Measurements from ENCODE around the gene IFTAP. TPM values are rescaled to one million over a fixed set of nuclear protein-coding genes. Genes with fewer than 3 reads are reported as not detected.

IFTAP gene
- polyA plus RNA-seq, 1 of the 3 experiments (the other 2 are of a cell fraction) = 21.8 TPM

DNA sequence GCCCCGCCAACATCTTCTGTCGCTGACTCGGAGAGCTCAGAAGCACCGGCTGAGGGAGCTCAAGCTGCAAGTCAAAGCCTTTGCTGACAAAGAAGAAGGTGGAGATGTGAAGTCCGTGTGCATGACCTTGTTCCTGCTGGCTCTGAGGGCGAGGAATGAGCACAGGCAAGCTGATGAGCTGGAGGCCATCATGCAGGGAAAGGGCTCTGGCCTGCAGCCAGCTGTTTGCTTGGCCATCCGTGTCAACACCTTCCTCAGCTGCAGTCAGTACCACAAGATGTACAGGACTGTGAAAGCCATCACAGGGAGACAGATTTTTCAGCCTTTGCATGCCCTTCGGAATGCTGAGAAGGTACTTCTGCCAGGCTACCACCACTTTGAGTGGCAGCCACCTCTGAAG is 19.8 kb upstream of the IFTAP start:
- Histone ChIP-seq H3K4me1 (ENCODE audit: control insufficient read depth in 1 of 2, insufficient read depth in 2 of 2, low read depth in 1 of 2, low read length in 1 of 2) (peaks cover 23 to 37% of the 10 kb centered on the region in 2 experiments; a peak in 3 of 4 replicates), H4K20me1 (ENCODE audit: insufficient read depth) (no peaks in the 10 kb centered on the region), H2AFZ (ENCODE audit: low read depth) (no peak overlapping the region), H3K36me3 (replicated peaks in 1 of 2; ENCODE audit: control insufficient read depth in 1 of 2, insufficient read depth in 2 of 2, low read length in 1 of 2) (no peaks in the 10 kb centered on the region), H3F3A (replicated peaks; ENCODE audit: insufficient read depth) (peaks cover 5% of the 10 kb centered on the region), H3K27ac (ENCODE audit: low read depth in 2 of 2, low read length in 1 of 2) (no peak overlapping the region), H3K79me2 (ENCODE audit: insufficient read depth) (no peaks in the 10 kb centered on the region), H3K9ac (no peak overlapping the region), H3K4me3 (ENCODE audit: low read depth in 2 of 2, low read length in 1 of 2) (no peak overlapping the region), H3K4me2 (no peak overlapping the region), H3K9me2 (no peaks in the 10 kb centered on the region), H3K27me3 (ENCODE audit: insufficient read depth) (no peaks in the 10 kb centered on the region; the same call in 1 of the 2 replicates), H3K9me3 (no peaks in the 10 kb centered on the region)
- ChIA-PET POLR2A (no interaction called here), CTCF (interaction anchor here (0.9 to 5.4 kb wide), 6 partner anchors 9 to 173 kb away, joined by 3 to 58 read pairs (median 3); partner anchors contain the start of genes RAG1 and TRAF6)
- 86% methylated on average over 8 of the region's 8 CpGs for WGBS (ENCODE audit: low lambda C conversion rate)
- DNase-seq = no peak
- no peak for TF ChIP-seq JUND (IDR thresholded peaks at IDR 0.05)
- no peak for TF ChIP-seq FOXM1 (IDR thresholded peaks at IDR 0.05; ENCODE audit: low read depth)
- TF ChIP-seq RAD21 (IDR thresholded peaks at IDR 0.05; ENCODE audit: low read length) = no peak
- no peak for TF ChIP-seq NFIC (IDR thresholded peaks at IDR 0.05; ENCODE audit: borderline replicate concordance)
- no peak for TF ChIP-seq EP300 (IDR thresholded peaks at IDR 0.05; ENCODE audit: borderline replicate concordance in 1 of 2, low read depth in 1 of 2, low read length in 1 of 2)
- TF ChIP-seq YY1 (IDR thresholded peaks at IDR 0.05; ENCODE audit: low read depth) = no peak
- no peak for TF ChIP-seq RFX5 (IDR thresholded peaks at IDR 0.05; ENCODE audit: low read length)
- TF ChIP-seq TCF12 (IDR thresholded peaks at IDR 0.05) = no peak
- TF ChIP-seq, protein P1, sequence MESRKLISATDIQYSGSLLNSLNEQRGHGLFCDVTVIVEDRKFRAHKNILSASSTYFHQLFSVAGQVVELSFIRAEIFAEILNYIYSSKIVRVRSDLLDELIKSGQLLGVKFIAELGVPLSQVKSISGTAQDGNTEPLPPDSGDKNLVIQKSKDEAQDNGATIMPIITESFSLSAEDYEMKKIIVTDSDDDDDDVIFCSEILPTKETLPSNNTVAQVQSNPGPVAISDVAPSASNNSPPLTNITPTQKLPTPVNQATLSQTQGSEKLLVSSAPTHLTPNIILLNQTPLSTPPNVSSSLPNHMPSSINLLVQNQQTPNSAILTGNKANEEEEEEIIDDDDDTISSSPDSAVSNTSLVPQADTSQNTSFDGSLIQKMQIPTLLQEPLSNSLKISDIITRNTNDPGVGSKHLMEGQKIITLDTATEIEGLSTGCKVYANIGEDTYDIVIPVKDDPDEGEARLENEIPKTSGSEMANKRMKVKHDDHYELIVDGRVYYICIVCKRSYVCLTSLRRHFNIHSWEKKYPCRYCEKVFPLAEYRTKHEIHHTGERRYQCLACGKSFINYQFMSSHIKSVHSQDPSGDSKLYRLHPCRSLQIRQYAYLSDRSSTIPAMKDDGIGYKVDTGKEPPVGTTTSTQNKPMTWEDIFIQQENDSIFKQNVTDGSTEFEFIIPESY (IDR thresholded peaks at IDR 0.05; ENCODE audit: borderline replicate concordance, low read depth) = no peak
- no peak for TF ChIP-seq MXI1 (IDR thresholded peaks at IDR 0.05; ENCODE audit: low read depth, low read length)
- TF ChIP-seq, protein P2, sequence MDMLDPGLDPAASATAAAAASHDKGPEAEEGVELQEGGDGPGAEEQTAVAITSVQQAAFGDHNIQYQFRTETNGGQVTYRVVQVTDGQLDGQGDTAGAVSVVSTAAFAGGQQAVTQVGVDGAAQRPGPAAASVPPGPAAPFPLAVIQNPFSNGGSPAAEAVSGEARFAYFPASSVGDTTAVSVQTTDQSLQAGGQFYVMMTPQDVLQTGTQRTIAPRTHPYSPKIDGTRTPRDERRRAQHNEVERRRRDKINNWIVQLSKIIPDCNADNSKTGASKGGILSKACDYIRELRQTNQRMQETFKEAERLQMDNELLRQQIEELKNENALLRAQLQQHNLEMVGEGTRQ (IDR thresholded peaks at IDR 0.05; ENCODE audit: borderline replicate concordance, low read depth, low read length) = no peak
- TF ChIP-seq ELF1 (IDR thresholded peaks at IDR 0.05) = no peak
- TF ChIP-seq, protein P3, sequence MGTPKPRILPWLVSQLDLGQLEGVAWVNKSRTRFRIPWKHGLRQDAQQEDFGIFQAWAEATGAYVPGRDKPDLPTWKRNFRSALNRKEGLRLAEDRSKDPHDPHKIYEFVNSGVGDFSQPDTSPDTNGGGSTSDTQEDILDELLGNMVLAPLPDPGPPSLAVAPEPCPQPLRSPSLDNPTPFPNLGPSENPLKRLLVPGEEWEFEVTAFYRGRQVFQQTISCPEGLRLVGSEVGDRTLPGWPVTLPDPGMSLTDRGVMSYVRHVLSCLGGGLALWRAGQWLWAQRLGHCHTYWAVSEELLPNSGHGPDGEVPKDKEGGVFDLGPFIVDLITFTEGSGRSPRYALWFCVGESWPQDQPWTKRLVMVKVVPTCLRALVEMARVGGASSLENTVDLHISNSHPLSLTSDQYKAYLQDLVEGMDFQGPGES (IDR thresholded peaks at IDR 0.05; ENCODE audit: low read depth, low read length) = no peak
- TF ChIP-seq FOXJ3 (CRISPR knock-in tag; IDR thresholded peaks at IDR 0.05) = no peak
- TF ChIP-seq RXRA (IDR thresholded peaks at IDR 0.05; ENCODE audit: borderline replicate concordance, low read depth) = no peak
- no peak for TF ChIP-seq SMC3 (IDR thresholded peaks at IDR 0.05; ENCODE audit: low read depth, low read length)
- no peak for TF ChIP-seq TAF1 (IDR thresholded peaks at IDR 0.05; ENCODE audit: borderline replicate concordance, low read depth, low read length)
- TF ChIP-seq GABPA (IDR thresholded peaks at IDR 0.05; ENCODE audit: low read depth) = no peak
- TF ChIP-seq TEAD4 (IDR thresholded peaks at IDR 0.05; ENCODE audit: borderline replicate concordance, insufficient read depth) = no peak
- TF ChIP-seq RCOR1 (IDR thresholded peaks at IDR 0.05; ENCODE audit: low read length) = no peak

All from SK-N-SH (cell line).